K562 (cell line): ENCODE measurements around the gene FAM174B. TPM values are rescaled to one million over a fixed set of nuclear protein-coding genes. Genes with fewer than 3 reads are reported as not detected.

Source experiments
- ATAC-seq: fragments of 200-7000 bp; cut with Tn5 transposase; 3 replicates; pipeline ENCODE4 v1.9.1; 2020; ENCODE audit warnings: moderate library complexity
- BruUV-seq: library from RNA; stranded (reverse); fragments of 400-500 nt; replicated peaks from 2 replicates; lab custom pipeline; 2021; lab: Mats Ljungman, UMichigan
- CTCF ChIA-PET: fragments of 300-600 bp; formaldehyde crosslinking; extraction: SDS; loops from one replicate; lab custom pipeline; 2021; ENCODE audit warnings: low intra/inter-chr PET ratio; lab: Yijun Ruan, JAX
- POLR2A ChIA-PET: fragments of 300-600, 350-650 bp; sonication (Branson Sonifier 250); formaldehyde crosslinking; extraction: SDS; loops from one replicate; lab custom pipeline; 2021; ENCODE audit warnings: antibody characterized with exemption, inconsistent platforms; lab: Yijun Ruan, JAX
- DNase-seq, 4 experiments: peaks; one replicate each; pipeline versions ENCODE4 v3.0.0 to v3.0.0-alpha.2; 2011 to 2018; ENCODE audit warnings: low spot score in 3 of 4, mixed read lengths in 3 of 4; ENCODE audit errors: extremely low read depth in 1 of 4
- FAIRE-seq: peaks from 2 replicates; lab custom pipeline; 2011; peaks lifted over from hg19 to GRCh38; lab: Jason Lieb, UNC
- H2AFZ ChIP-seq: 2 replicates; pipeline ENCODE4 v1.6.0; 2011; ENCODE audit warnings: low read depth, low read length, control low read depth, inconsistent platforms
- H3K27ac ChIP-seq: fragments of 200-600 bp; 3 replicates; pipeline ENCODE4 v1.8.0; 2011; ENCODE audit warnings: low read depth, mild to moderate bottlenecking, control low read depth, inconsistent platforms, low read length, moderate library complexity, mixed read lengths; ENCODE audit errors: extremely low read depth
- H3K27me3 ChIP-seq, 2 experiments: fragments of 300-600 bp in 1 of 2; 2 replicates in 1 of 2; 3 replicates in 1 of 2; pipeline versions ENCODE4 v1.6.0 to v1.8.0; 2011; ENCODE audit warnings: inconsistent platforms in 2 of 2, low read length in 2 of 2, mild to moderate bottlenecking in 1 of 2, mixed read lengths in 1 of 2, moderate library complexity in 1 of 2; ENCODE audit not compliant: control insufficient read depth in 2 of 2, insufficient read depth in 2 of 2
- H3K36me3 ChIP-seq: fragments of 300-600 bp; 3 replicates; pipeline ENCODE4 v1.8.0; 2011; ENCODE audit warnings: mild to moderate bottlenecking, low read length, inconsistent platforms; ENCODE audit not compliant: control insufficient read depth, insufficient read depth
- H3K4me1 ChIP-seq, 2 experiments: fragments of 200-600 bp in 1 of 2; replicated peaks in 1 of 2; 2 replicates in 1 of 2; 3 replicates in 1 of 2; pipeline versions ENCODE4 v1.5.1 to v1.8.0; 2011; ENCODE audit warnings: inconsistent platforms in 2 of 2, low read length in 2 of 2, mild to moderate bottlenecking in 1 of 2, mixed read lengths in 1 of 2, moderate library complexity in 1 of 2; ENCODE audit not compliant: control insufficient read depth in 2 of 2, insufficient read depth in 2 of 2
- H3K4me2 ChIP-seq: 2 replicates; pipeline ENCODE4 v1.6.1; 2011; ENCODE audit warnings: low read length, control low read depth, inconsistent platforms, mixed read lengths; ENCODE audit not compliant: insufficient read depth
- H3K4me3 ChIP-seq: fragments of 200-600 bp; sonication (generic), shearing (Covaris generic); 2 replicates; pipeline ENCODE4 v1.5.1; 2016; ENCODE audit warnings: control low read depth, inconsistent platforms
- H3K79me2 ChIP-seq: fragments of 200-600 bp; 3 replicates; pipeline ENCODE4 v1.8.0; 2011; ENCODE audit warnings: low read length, inconsistent platforms; ENCODE audit not compliant: control insufficient read depth, insufficient read depth
- H3K9ac ChIP-seq, 2 experiments: 2 replicates each; pipeline versions ENCODE4 v1.6.0 to v1.6.1; 2011; ENCODE audit warnings: low read depth in 2 of 2, low read length in 2 of 2, control low read depth in 1 of 2, inconsistent platforms in 1 of 2, mild to moderate bottlenecking in 1 of 2, mixed read lengths in 1 of 2; ENCODE audit not compliant: insufficient read depth in 1 of 2
- H3K9me1 ChIP-seq: one replicate; pipeline ENCODE4 v1.6.0; 2011; ENCODE audit warnings: inconsistent platforms, mild to moderate bottlenecking, low read length, moderate library complexity; ENCODE audit not compliant: control insufficient read depth, insufficient read depth
- H3K9me3 ChIP-seq: replicated peaks from 2 replicates; pipeline ENCODE4 v1.5.1; 2011; ENCODE audit warnings: low read depth, low read length, inconsistent platforms; ENCODE audit not compliant: control insufficient read depth, insufficient read depth
- H4K20me1 ChIP-seq: replicated peaks from 2 replicates; pipeline ENCODE4 v1.6.1; 2011; ENCODE audit warnings: low read length, inconsistent platforms, mixed read lengths; ENCODE audit not compliant: control insufficient read depth, insufficient read depth
- FOXP1 ChIP-seq: sonication (generic); formaldehyde crosslinking; IDR thresholded peaks from 2 replicates; pipeline ENCODE4 v1.8.0; 2022; ENCODE audit warnings: mild to moderate bottlenecking, missing genetic modification reagents
- HLTF ChIP-seq: fragments of 450-650 bp; IDR thresholded peaks from 2 replicates; pipeline ENCODE4 v1.6.1; 2016
- NFYB ChIP-seq: IDR thresholded peaks from 2 replicates; pipeline ENCODE4 v1.6.1; 2011; ENCODE audit warnings: mild to moderate bottlenecking, moderate library complexity; ENCODE audit not compliant: insufficient read length; ENCODE audit errors: extremely low read depth
- POLR2A ChIP-seq: fragments of 450-650 bp; conservative IDR thresholded peaks from 2 replicates; pipeline ENCODE4 v1.6.1; 2016
- RUNX1 ChIP-seq: sonication (generic); IDR thresholded peaks from 2 replicates; pipeline ENCODE4 v1.6.1; 2016; ENCODE audit warnings: antibody characterized with exemption, low read depth
- SETDB1 ChIP-seq: IDR thresholded peaks from one replicate; pipeline ENCODE4 v1.6.1; 2012; ENCODE audit warnings: low read length, control low read depth, inconsistent platforms
- ZBED1 ChIP-seq: IDR thresholded peaks from 2 replicates; pipeline ENCODE4 v1.6.1; 2014
- ZNF197 ChIP-seq: fragments of 200-800 bp; sonication (Bioruptor generic); IDR thresholded peaks from 2 replicates; pipeline ENCODE4 v1.6.1; 2016; ENCODE audit warnings: low read depth, missing genetic modification characterization, missing compliant biosample characterization
- ZNF384 ChIP-seq: IDR thresholded peaks from 2 replicates; pipeline ENCODE4 v1.6.1; 2012; ENCODE audit warnings: low read depth, low read length, improper control_type of control experiment
- ZNF444 ChIP-seq: fragments of 250-450 bp; sonication (Bioruptor Pico); IDR thresholded peaks from 2 replicates; pipeline ENCODE4 v1.4.0; 2020; ENCODE audit warnings: mild to moderate bottlenecking, moderate library complexity
- ZNF609 ChIP-seq: sonication (generic); formaldehyde crosslinking; IDR thresholded peaks from 2 replicates; pipeline ENCODE4 v1.8.1; 2023; ENCODE audit warnings: missing genetic modification reagents, mild to moderate bottlenecking, borderline replicate concordance
- WGBS: fragments of 100-300 bp; shearing (Covaris generic); methylation state at CpG from one replicate; pipeline ENCODE4 v1.1.6; 2016; ENCODE audit warnings: low coverage, mixed read lengths; ENCODE audit not compliant: insufficient coverage; ENCODE audit errors: missing lambda C conversion rate; 5-methylcytosine and 5-hydroxymethylcytosine counted together
- in situ Hi-C: fragments of 300-500 bp; cut with MboI; formaldehyde crosslinking; loops from 4 replicates; pipeline ENCODE4 v1.15.0; 2018; ENCODE audit warnings: inconsistent platforms, mixed read lengths
- intact Hi-C: fragments of 100-400 bp; cut with micrococcal nuclease; formaldehyde crosslinking; loops from 2 replicates; pipeline ENCODE4 v1.14.2; 2022
- polyA plus RNA-seq, 8 experiments: library from polyadenylated mRNA; depleted of rRNA in 4 of 8; stranded (reverse) in 5 of 8; unstranded in 3 of 8; fragments of >200 nt; fragmentation: Nextera tagmentation in 2 of 8; fragmentation: Illumina TruSeq in 1 of 8; extraction: Ambion mirVana in 2 of 8; extraction: Trizol in 1 of 8; gene quantifications; 2 replicates each; pipeline versions ENCODE4 v1.2.1 to v1.2.3, GENCODE V29; 2011 to 2014; ENCODE audit warnings: inconsistent platforms in 1 of 8, missing spikeins in 1 of 8
- total RNA-seq, 7 experiments: library from RNA; depleted of rRNA in 6 of 7; stranded (reverse); fragments of >200 nt in 6 of 7; fragmentation: Illumina TruSeq in 2 of 7; extraction: Trizol in 2 of 7; gene quantifications; 2 replicates each; pipeline versions ENCODE4 v1.2.1 to v1.2.3, GENCODE V29; 2011 to 2021; ENCODE audit warnings: low replicate concordance in 1 of 7
- TF ChIP-seq, protein P1 (sequence below): fragments of 250-450 bp; sonication (Bioruptor Pico); IDR thresholded peaks from 2 replicates; pipeline ENCODE4 v1.5.0; 2021
- TF ChIP-seq, protein P2 (sequence below): sonication (generic); formaldehyde crosslinking; IDR thresholded peaks from 2 replicates; pipeline ENCODE4 v1.8.0; 2023; ENCODE audit warnings: mild to moderate bottlenecking, missing genetic modification reagents

Gene FAM174B
- total and polyA plus RNA-seq, 9 of the 15 experiments (the other 6 are each of a cell fraction or from before 2014, with no cell fraction given) = 0.39 to 2.7 (median 1.9) TPM; not detected in 1

DNA sequence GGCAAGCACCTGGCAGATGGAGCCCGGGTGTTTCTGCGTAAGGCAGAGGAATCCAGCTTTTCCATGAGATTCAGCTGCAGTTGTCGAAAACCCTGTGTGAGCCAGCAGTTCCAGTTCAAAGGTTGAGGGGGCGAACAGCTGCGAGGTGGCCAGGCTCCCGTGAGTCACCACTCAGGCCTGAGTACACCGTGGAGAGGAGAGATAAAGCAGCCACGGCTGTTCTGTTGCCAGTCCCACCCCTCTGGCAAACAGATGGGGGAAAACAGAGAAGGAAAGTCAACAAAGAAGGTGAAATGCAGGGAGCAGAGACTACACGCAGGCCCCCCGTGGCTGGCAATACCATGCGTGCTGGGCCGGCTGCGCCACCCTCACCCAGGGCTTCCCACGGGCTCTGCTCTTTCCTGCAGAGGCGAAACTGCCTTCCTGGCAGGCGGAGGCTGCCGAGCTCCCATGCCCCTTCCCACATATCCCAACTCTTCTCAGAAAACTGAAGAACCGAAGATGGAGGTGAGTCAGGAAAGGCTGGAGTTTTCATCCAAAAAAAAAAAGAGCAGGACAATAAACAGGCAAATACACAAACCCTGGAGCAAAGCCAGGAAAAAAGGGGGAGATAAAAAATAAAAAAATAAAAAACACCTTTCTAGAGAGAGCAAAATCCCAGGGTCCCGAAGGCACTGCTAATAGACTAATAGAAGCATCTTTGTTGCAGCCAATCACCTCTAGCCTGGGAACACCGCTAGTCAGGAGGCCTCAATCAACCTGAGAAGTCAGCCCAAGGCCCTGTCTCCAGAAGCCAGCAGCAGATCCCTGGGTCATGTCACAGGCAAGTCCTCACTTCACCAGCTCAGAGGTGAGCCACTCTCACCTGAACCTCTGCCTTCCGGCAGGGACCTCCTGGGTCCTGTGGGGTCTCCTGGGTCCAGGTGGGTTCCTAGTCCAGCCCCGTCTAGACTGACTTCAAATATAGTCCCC, 37.7 kb downstream of the FAM174B start:
- Histone ChIP-seq H3K36me3 (no peaks in the 10 kb centered on the region), H3K27me3 (peaks cover 0 to 17% of the 10 kb centered on the region in 2 experiments; a peak in 2 of 5 replicates), H3K9me1 (no peaks in the 10 kb centered on the region), H3K27ac (peak overlapping the region; percentile 35; the same call in 1 of the 3 replicates), H2AFZ (peak overlapping the region; percentile 74), H3K9ac (peak overlapping the region; percentile 46 to 65; a peak in 3 of 4 replicates), H3K4me2 (peak overlapping the region; percentile 67), H3K4me1 (peaks cover 20 to 21% of the 10 kb centered on the region in 2 experiments; a peak in 4 of 5 replicates), H3K9me3 (no peaks in the 10 kb centered on the region), H3K4me3 (no peak overlapping the region; the same call in 1 of the 2 replicates), H4K20me1 (no peaks in the 10 kb centered on the region), H3K79me2 (no peaks in the 10 kb centered on the region)
- intact Hi-C loops = loop anchor here (5.0 to 10.0 kb wide), 2 partner anchors 49 to 297 kb away; no protein-coding TSS in a partner anchor
- POLR2A ChIA-PET = interaction anchor here (0.6 to 1.0 kb wide), 3 partner anchors 13 to 303 kb away, joined by 3 to 4 read pairs (median 3); no protein-coding TSS in a partner anchor
- WGBS = 17% methylated on average over 22 of the region's 22 CpGs
- FAIRE-seq (peak; percentile 100), DNase-seq (peak; percentile 85 to 91 (median 88)), ATAC-seq (peak; percentile 88)
- CTCF ChIA-PET = interaction anchor here (0.9 kb wide), 1 partner anchor 66 kb away, joined by 4 read pairs; no protein-coding TSS in a partner anchor
- BruUV-seq = no TSS peak
- in situ Hi-C loops = no loop called here
- TF ChIP-seq ZNF384 (no peak), FOXP1 (no peak), NFYB (no peak), ZNF609 (no peak), HLTF (no peak), RUNX1 (peak; percentile 57; the same call in 1 of the 2 replicates), POLR2A (no peak), ZNF197 (CRISPR knock-in tag) (no peak), ZNF444 (no peak), SETDB1 (no peak), ZBED1 (peak; percentile 48; the same call in 1 of the 2 replicates)
- TF ChIP-seq, protein P1, sequence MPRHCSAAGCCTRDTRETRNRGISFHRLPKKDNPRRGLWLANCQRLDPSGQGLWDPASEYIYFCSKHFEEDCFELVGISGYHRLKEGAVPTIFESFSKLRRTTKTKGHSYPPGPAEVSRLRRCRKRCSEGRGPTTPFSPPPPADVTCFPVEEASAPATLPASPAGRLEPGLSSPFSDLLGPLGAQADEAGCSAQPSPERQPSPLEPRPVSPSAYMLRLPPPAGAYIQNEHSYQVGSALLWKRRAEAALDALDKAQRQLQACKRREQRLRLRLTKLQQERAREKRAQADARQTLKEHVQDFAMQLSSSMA = no peak
- TF ChIP-seq, protein P2, sequence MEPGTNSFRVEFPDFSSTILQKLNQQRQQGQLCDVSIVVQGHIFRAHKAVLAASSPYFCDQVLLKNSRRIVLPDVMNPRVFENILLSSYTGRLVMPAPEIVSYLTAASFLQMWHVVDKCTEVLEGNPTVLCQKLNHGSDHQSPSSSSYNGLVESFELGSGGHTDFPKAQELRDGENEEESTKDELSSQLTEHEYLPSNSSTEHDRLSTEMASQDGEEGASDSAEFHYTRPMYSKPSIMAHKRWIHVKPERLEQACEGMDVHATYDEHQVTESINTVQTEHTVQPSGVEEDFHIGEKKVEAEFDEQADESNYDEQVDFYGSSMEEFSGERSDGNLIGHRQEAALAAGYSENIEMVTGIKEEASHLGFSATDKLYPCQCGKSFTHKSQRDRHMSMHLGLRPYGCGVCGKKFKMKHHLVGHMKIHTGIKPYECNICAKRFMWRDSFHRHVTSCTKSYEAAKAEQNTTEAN (CRISPR knock-in tag) = no peak
